GM21619 (cell line): ENCODE results near the gene NCAN.
A peak's percentile ranks its signal among the peaks of the same experiment; 100 is the strongest.
"Not testable (repeated sequence)": the region's sequence is repeated elsewhere in the genome, so short reads cannot be mapped to it uniquely, and the experiment has no call there.

Source experiments
- ATAC-seq: cut with Tn5 transposase; IDR thresholded peaks from one replicate; pipeline ENCODE4 v1.9.1; 2021; ENCODE audit not compliant: unreplicated experiment

Gene NCAN

GRCh38 chr19:19211499-19212420, at the start of gene NCAN:
TSS of gene NCAN (plus strand) at chr19:19211958. CDS start at chr19:19216954, 4,996 bp downstream.
- ATAC-seq = no peak

- ATAC-seq = no peak
These were observed 49.3 kb upstream of the NCAN start for GRCh38 chr19:19162495-19162894.

- no peak for ATAC-seq
These were observed 46.4 kb upstream of the NCAN start for GRCh38 chr19:19165396-19165795.

GRCh38 chr19:19167612-19168011, 44.1 kb upstream of the NCAN start:
- ATAC-seq = no peak

- no peak for ATAC-seq
These were observed 42.3 kb upstream of the NCAN start for GRCh38 chr19:19169236-19170052.

GRCh38 chr19:19170053-19170872, 41.5 kb upstream of the NCAN start, which contains the start of gene MEF2B:
TSS of gene MEF2B (minus strand) at chr19:19170263. CDS start at chr19:19150735, 19,528 bp downstream.
- ATAC-seq = peak; percentile 78

- no peak for ATAC-seq
These were observed 40.7 kb upstream of the NCAN start for GRCh38 chr19:19170873-19171672.

GRCh38 chr19:19171821-19172532, 39.8 kb upstream of the NCAN start:
- no peak for ATAC-seq

GRCh38 chr19:19173243-19173642, 38.5 kb upstream of the NCAN start:
- ATAC-seq = not testable (repeated sequence)

- no peak for ATAC-seq
These were observed 34.8 kb upstream of the NCAN start for GRCh38 chr19:19176950-19177349.

- no peak for ATAC-seq
These were observed 32.0 kb upstream of the NCAN start for GRCh38 chr19:19179548-19180441.

- ATAC-seq = no peak
These were observed 30.2 kb upstream of the NCAN start for GRCh38 chr19:19181488-19181998.

GRCh38 chr19:19185853-19186740, 25.7 kb upstream of the NCAN start:
- no peak for ATAC-seq

- ATAC-seq = no peak
These were observed 25.0 kb upstream of the NCAN start for GRCh38 chr19:19186742-19187141.

- ATAC-seq = no peak
These were observed 20.0 kb upstream of the NCAN start for GRCh38 chr19:19191768-19192077.

GRCh38 chr19:19192078-19192882, 19.5 kb upstream of the NCAN start, which contains the start of the genes BORCS8 and RFXANK:
TSS of gene BORCS8 (minus strand) at chr19:19192152. CDS start at chr19:19192117, 35 bp downstream.
TSS of gene RFXANK (plus strand) at chr19:19192258. CDS start at chr19:19193947, 1,689 bp downstream.
- ATAC-seq = peak; percentile 71
